ENCODE measurements around the gene DCAKD.
"Not testable (repeated sequence)": the region's sequence is repeated elsewhere in the genome, so short reads cannot be mapped to it uniquely, and the experiment has no call there.

Gene DCAKD

DNA sequence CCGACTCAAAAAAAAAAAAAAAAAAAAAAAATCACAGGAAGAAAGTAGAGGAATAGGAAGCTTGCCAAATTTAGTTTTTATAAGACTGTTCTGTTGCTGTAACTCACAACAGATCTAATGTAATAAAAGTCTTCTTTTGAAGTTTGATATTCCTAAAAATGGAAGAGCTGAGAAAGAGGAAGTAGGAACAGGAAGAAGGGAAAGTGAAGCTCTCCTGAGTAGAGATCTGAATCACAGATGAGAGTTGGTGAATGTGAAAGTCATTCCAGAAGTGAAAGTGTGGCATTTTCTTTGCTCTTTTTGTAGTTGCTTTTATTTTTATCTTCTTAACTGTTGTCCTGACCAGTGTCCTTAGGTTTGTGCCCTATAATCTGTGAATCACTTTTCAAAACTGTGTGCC lies 11.8 kb upstream of the DCAKD start:
- DNase-seq (ENCODE audit: low read depth) = no peak

- no peak for DNase-seq (ENCODE audit: low read depth)
Observed at GRCh38 chr17:45061606-45062205, 10.3 kb upstream of the DCAKD start.

DNA sequence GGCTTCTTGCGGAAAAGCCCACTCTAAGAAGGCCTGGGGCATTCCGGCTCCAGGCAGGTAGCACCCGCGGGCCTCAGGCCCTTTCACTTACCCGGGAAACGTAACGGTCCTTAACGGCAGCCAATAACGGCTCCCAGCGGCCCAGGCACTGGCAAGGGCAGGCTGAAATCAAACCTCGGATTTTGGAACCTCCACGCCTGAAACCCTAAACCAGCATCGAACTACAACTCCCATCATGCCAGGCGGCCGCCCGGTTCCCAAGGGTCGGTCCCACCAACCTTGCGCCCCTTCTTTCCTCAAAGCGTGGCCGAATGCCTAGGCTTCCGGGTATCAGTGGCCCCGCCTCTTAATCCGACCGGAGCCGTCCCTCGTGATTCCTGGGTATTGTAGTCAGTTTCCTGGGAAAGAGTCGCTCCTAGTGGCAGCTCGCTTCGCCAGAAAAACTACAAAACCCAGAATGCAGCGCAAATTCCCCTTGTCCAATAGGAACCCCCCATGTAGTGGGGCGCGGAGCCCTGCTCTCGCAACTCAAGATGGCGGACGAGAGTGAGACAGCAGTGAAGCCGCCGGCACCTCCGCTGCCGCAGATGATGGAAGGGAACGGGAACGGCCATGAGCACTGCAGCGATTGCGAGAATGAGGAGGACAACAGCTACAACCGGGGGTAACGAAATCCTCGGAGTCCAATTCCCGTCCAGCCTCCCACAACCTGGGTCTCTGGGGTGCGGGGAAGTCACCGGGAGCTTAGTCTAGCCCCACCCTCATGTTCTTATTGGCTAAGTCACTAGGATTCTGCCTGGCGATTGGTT lies 9.6 kb upstream of the DCAKD start, which contains the start of gene NMT1:
Gene NMT1 (plus strand): TSS at position 521 of the 809 bp plus-strand sequence. CDS start 13 bp downstream, at position 534.
- DNase-seq (ENCODE audit: low read depth) = peak; percentile 91

DNA sequence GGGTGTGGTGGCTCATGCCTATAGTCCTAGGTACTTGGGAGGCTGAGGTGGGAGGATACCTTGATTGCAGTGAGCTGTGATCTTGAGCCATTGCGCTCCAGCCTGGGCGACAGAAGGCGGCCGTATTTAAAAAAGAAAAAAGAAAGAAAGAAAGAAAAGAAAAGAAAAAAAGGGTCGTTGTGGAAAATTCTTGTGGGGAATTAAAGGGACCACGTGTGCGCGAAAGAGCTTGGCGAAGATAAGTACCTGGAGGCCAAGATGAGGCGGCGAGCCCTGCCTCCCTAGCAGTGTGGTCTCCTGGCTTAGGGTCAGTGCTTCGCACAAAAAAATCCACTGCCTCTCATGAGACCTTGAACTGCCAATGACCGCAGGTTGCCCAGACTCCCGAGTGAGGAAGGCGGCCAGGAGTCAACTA lies 9.0 kb upstream of the DCAKD start:
- no peak for DNase-seq (ENCODE audit: low read depth)

DNA sequence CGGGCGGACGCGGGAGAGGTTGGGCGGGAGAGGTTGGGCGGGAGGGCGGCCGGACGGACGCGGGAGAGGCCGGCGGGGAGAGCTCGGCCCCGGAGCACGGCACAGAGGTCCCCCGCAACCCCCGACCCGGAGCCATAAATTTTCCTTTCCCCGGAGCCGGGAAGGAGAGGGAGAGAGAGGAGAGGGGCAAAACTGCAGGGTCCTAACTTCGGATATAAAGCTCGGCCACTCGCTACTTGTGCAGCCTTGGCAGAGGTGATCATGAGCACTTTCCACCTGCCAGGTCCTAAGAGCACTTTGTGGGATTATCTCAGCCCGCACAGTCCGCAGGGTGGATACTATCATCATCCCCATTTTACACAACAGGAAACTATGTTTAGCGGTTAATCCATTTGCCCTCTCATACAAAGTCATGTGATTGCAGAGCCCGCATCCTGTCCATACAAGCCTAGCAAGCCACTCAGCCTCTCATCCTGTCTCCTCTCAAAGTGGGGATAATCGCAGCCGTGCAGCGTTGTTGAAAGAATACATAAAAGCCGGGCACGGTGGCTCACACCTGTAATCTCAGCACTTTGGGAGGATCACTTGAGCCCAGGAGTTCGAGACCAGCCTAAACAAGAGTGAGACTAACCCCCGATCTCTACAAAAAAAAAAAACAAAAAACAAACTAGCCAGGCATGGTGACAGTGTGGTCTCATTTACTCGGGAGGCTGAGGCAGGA lies 780 bp upstream of the DCAKD start:
- DNase-seq (ENCODE audit: low read depth) = peak; percentile 7

- not testable (repeated sequence) for DNase-seq (ENCODE audit: low read depth)
Observed at GRCh38 chr17:45051720-45052051, 254 bp upstream of the DCAKD start.

GRCh38 chr17:45050481-45051059 lies 862 bp downstream of the DCAKD start:
- peak; percentile 15 for DNase-seq (ENCODE audit: low read depth)

GRCh38 chr17:45048795-45049563 lies 2.5 kb downstream of the DCAKD start:
- no peak for DNase-seq (ENCODE audit: low read depth)

DNA sequence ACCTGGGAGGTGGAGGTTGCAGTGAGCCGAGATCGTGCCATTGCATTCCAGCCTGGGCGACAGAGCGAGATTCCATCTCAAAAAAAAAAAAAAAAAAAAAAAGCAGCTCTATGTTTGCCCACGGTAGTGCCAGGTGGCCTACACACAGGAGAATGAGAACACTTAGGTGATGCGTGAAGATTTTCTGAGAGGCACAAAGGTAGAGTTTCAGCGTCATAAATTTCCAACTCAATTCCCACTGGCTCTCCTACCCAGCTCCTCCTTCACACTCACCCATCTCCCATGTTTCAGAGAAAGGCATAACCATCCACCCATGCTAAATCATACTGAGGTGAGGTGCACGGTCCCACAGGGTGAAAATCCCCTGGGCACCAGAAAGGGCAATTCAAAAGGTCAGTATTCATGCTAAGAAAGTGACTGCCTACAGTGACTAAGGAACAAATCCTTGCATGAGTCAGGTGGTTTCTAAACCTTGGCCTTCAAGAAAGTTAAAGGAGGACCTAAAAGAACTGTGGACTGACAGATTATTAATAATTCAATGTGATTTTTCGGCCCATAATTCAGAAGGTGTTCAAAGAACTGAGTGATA lies 4.8 kb downstream of the DCAKD start:
- DNase-seq (ENCODE audit: low read depth) = no peak

- DNase-seq (ENCODE audit: low read depth) = no peak
Observed at GRCh38 chr17:45043813-45044540, 7.5 kb downstream of the DCAKD start.

GRCh38 chr17:45042346-45043120 lies 8.9 kb downstream of the DCAKD start:
- no peak for DNase-seq (ENCODE audit: low read depth)

DNA sequence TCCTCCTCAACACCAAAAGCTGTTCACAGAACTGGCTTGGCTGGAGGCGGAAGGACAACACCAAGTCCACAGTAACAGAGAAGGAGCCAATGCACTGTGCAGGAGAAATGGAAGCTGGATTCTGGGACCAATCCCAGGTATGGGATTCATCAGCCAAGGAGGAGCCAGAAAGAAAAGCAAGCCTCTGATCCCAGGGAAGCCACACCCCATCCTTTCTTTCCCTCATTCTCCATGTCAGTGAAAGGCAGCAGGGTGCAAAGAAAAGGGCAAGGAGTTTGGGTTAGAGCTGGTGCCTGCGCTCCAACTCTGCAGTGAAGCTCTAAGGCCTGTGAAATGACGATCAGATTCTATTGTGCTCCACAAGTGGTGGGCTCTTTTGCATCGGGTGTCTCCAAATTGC lies 11.0 kb downstream of the DCAKD start:
- DNase-seq (ENCODE audit: low read depth) = no peak

GRCh38 chr17:45038728-45039634 lies 12.5 kb downstream of the DCAKD start:
- no peak for DNase-seq (ENCODE audit: low read depth)

DNA sequence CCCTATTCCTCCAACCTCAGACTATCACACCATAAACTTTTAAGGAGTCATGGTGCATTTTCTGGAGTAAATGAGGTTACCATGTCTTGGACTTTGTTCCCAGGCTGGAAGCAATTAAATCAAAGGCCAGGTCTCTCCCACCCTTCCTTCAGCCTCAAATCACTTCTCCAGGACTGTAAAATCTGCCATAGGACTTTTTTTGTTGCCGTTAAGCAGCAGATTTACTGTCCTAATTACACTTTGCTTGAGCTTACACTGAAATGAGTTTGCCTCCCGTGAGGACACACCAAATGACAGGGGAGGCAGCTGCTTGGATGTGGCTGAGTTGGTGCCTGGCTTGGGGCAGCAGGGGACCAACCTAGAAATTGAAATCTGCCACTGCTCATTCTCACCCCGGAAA lies 14.7 kb downstream of the DCAKD start:
- no peak for DNase-seq (ENCODE audit: low read depth)

GRCh38 chr17:45035848-45036247 lies 15.6 kb downstream of the DCAKD start:
- no peak for DNase-seq (ENCODE audit: low read depth)

DNA sequence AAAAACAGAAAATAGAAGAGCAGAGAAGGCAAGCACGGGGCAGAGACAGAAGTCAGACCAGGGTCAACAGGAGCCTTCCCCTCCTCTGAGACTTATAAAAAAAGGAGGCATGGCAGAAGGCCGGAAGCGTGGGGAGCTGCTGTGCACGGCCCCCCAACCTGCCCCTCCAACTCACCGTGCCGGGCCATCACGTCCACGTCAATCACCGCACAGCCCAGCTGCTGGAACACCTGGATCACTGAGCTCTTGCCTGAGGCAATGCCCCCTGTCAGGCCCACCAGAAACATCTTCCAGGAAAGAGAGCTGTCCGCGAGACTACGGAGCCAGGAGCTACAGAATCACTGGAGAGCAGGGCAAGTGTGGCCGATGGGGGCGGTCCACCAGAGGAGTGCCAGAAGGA lies 16.8 kb downstream of the DCAKD start:
- DNase-seq (ENCODE audit: low read depth) = no peak

GRCh38 chr17:45032174-45032541 lies 19.3 kb downstream of the DCAKD start:
- DNase-seq (ENCODE audit: low read depth) = no peak

GRCh38 chr17:45031231-45032173 lies 19.9 kb downstream of the DCAKD start:
- DNase-seq (ENCODE audit: low read depth) = no peak

All from stimulated activated CD8-positive, alpha-beta memory T cell treated with anti-CD3 and anti-CD28 coated beads, Interleukin-4, amount 100 ng/mL, for 24 hours (primary cell).